Cardiac fibroblast (primary cell): ENCODE results near the gene AP2S1.
A peak's percentile ranks its signal among the peaks of the same experiment; 100 is the strongest.
"Not testable (repeated sequence)": the region's sequence is repeated elsewhere in the genome, so short reads cannot be mapped to it uniquely, and the experiment has no call there.

Experiments used
- DNase-seq, 2 donors: peaks; one replicate each; pipeline versions ENCODE4 v3.0.0 to v3.0.0-alpha.2; 2010; ENCODE audit warnings: low read depth in 2 of 2
- H3K4me3 ChIP-seq, 2 donors: replicated peaks in 1 of 2; 1 replicate in 1 of 2; 2 replicates in 1 of 2; pipeline ENCODE4 v1.5.1; 2011; ENCODE audit warnings: low read depth in 2 of 2, low read length in 2 of 2, mild to moderate bottlenecking in 2 of 2, moderate library complexity in 1 of 2
- CTCF ChIP-seq: IDR thresholded peaks from one replicate; pipeline ENCODE4 v1.5.1; 2011; ENCODE audit warnings: low read depth, mild to moderate bottlenecking, low read length, inconsistent platforms

The AP2S1 gene

GRCh38 chr19:46825731-46826055, 25.0 kb downstream of the AP2S1 start:
- H3K4me3 ChIP-seq: no peak overlapping the region

GRCh38 chr19:46824890-46825730, 25.5 kb downstream of the AP2S1 start:
- no peak for TF ChIP-seq CTCF
- peak in 1 of 2 donors; percentile 24 for DNase-seq
- H3K4me3 ChIP-seq: no peak overlapping the region

More at GRCh38 chr19:46825731-46826055, 25.0 kb downstream of the AP2S1 start:
- no peak for TF ChIP-seq CTCF
- DNase-seq: no peak

- no peak for TF ChIP-seq CTCF
- DNase-seq: no peak
- H3K4me3 ChIP-seq: no peak overlapping the region
These were observed 27.6 kb downstream of the AP2S1 start for GRCh38 chr19:46823049-46823448.

GRCh38 chr19:46822410-46822787, 28.2 kb downstream of the AP2S1 start:
- DNase-seq, H3K4me3 ChIP-seq: not testable (repeated sequence)

GRCh38 chr19:46821512-46822409, 28.9 kb downstream of the AP2S1 start:
- no peak overlapping the region for H3K4me3 ChIP-seq
- no peak for DNase-seq
- no peak for TF ChIP-seq CTCF

- TF ChIP-seq CTCF: no peak
- no peak overlapping the region for H3K4me3 ChIP-seq
- peak; percentile 46 to 49 for DNase-seq
These were observed 31.8 kb downstream of the AP2S1 start for GRCh38 chr19:46818812-46819211.

GRCh38 chr19:46815833-46816627, 34.6 kb downstream of the AP2S1 start:
- no peak for TF ChIP-seq CTCF
- no peak for DNase-seq
- H3K4me3 ChIP-seq: no peak overlapping the region
